ENCODE data around the gene ZNF524. TPM values are rescaled to one million over a fixed set of nuclear protein-coding genes. Genes with fewer than 3 reads are reported as not detected.

The ZNF524 gene
- total RNA-seq, 2 donors from 2014 or later: 5.0 to 5.8 TPM

GRCh38 chr19:55613930-55614710, 14.0 kb downstream of the ZNF524 start:
- peaks cover 18% of the 10 kb centered on the region for H3K36me3 ChIP-seq (ENCODE audit: control insufficient read depth, insufficient read depth, low read length)
- H3K9me3 ChIP-seq (ENCODE audit: control insufficient read depth, low read length): no peaks in the 10 kb centered on the region
- peaks cover 40% of the 10 kb centered on the region for H3K36me3 Mint-ChIP-seq (ENCODE audit: low read depth)
- no peak overlapping the region for H3K27ac ChIP-seq (ENCODE audit: low read depth, low read length)
- DNase-seq: no peak
- no peak overlapping the region for H3K4me3 Mint-ChIP-seq
- H3K9ac ChIP-seq (ENCODE audit: extremely low read depth, low read length, poor library complexity, severe bottlenecking): no peak overlapping the region
- H3K4me1 Mint-ChIP-seq: no peaks in the 10 kb centered on the region
- H3K27me3 Mint-ChIP-seq (ENCODE audit: insufficient read depth): no peaks in the 10 kb centered on the region
- H3K4me3 ChIP-seq (ENCODE audit: low read length): no peak overlapping the region
- no peaks in the 10 kb centered on the region for H3K4me1 ChIP-seq (ENCODE audit: control insufficient read depth, insufficient read depth, low read length)
- WGBS, 2 experiments (ENCODE audit: insufficient coverage in 1 of 2, insufficient read length in 1 of 2): 96 to 97% methylated on average over 47 to 75 of the region's 75 CpGs
- no peak for TF ChIP-seq CTCF (conservative IDR thresholded peaks at IDR 0.05)
- no peak overlapping the region for H3K27ac Mint-ChIP-seq
- H3K27me3 ChIP-seq (ENCODE audit: control insufficient read depth, insufficient read depth, low read length, poor library complexity, severe bottlenecking): no peaks in the 10 kb centered on the region
- no peaks in the 10 kb centered on the region for H3K9me3 Mint-ChIP-seq

- Histone ChIP-seq H3K9me3 (ENCODE audit: control insufficient read depth, low read length) (no peaks in the 10 kb centered on the region), H3K9ac (ENCODE audit: extremely low read depth, low read length, poor library complexity, severe bottlenecking) (no peak overlapping the region), H3K27ac (ENCODE audit: low read depth, low read length) (no peak overlapping the region), H3K27me3 (ENCODE audit: control insufficient read depth, insufficient read depth, low read length, poor library complexity, severe bottlenecking) (no peaks in the 10 kb centered on the region), H3K4me1 (ENCODE audit: control insufficient read depth, insufficient read depth, low read length) (no peaks in the 10 kb centered on the region), H3K4me3 (ENCODE audit: low read length) (no peak overlapping the region), H3K36me3 (ENCODE audit: control insufficient read depth, insufficient read depth, low read length) (peaks cover 10% of the 10 kb centered on the region)
- Mint-ChIP-seq H3K9me3 (no peaks in the 10 kb centered on the region), H3K4me1 (no peaks in the 10 kb centered on the region), H3K27me3 (ENCODE audit: insufficient read depth) (no peaks in the 10 kb centered on the region), H3K36me3 (ENCODE audit: low read depth) (peaks cover 33% of the 10 kb centered on the region), H3K27ac (no peak overlapping the region), H3K4me3 (no peak overlapping the region)
- no peak for TF ChIP-seq CTCF (conservative IDR thresholded peaks at IDR 0.05)
- 97 to 98% methylated on average over 58 to 91 of the region's 98 CpGs for WGBS, 2 experiments (ENCODE audit: insufficient coverage in 1 of 2, insufficient read length in 1 of 2)
- no peak for DNase-seq
Measured at GRCh38 chr19:55614711-55615542, 14.8 kb downstream of the ZNF524 start.

- H3K4me1 ChIP-seq (ENCODE audit: control insufficient read depth, insufficient read depth, low read length): no peaks in the 10 kb centered on the region
- no peak for TF ChIP-seq CTCF (conservative IDR thresholded peaks at IDR 0.05)
- H3K9ac ChIP-seq (ENCODE audit: extremely low read depth, low read length, poor library complexity, severe bottlenecking): no peak overlapping the region
- Mint-ChIP-seq H3K9me3 (no peaks in the 10 kb centered on the region), H3K4me1 (no peaks in the 10 kb centered on the region), H3K27ac (no peak overlapping the region), H3K4me3 (no peak overlapping the region), H3K36me3 (ENCODE audit: low read depth) (peaks cover 34% of the 10 kb centered on the region), H3K27me3 (ENCODE audit: insufficient read depth) (no peaks in the 10 kb centered on the region)
- 96 to 97% methylated on average over 66 to 88 of the region's 88 CpGs for WGBS, 2 experiments (ENCODE audit: insufficient coverage in 1 of 2, insufficient read length in 1 of 2)
- H3K4me3 ChIP-seq (ENCODE audit: low read length): no peak overlapping the region
- DNase-seq: no peak
- no peak overlapping the region for H3K27ac ChIP-seq (ENCODE audit: low read depth, low read length)
- no peaks in the 10 kb centered on the region for H3K9me3 ChIP-seq (ENCODE audit: control insufficient read depth, low read length)
- H3K36me3 ChIP-seq (ENCODE audit: control insufficient read depth, insufficient read depth, low read length): peaks cover 13% of the 10 kb centered on the region
- H3K27me3 ChIP-seq (ENCODE audit: control insufficient read depth, insufficient read depth, low read length, poor library complexity, severe bottlenecking): no peaks in the 10 kb centered on the region
Measured at GRCh38 chr19:55615543-55616394, 15.7 kb downstream of the ZNF524 start.

Data from endodermal cell (in vitro differentiated cells).